WTC11 (cell line): ENCODE measurements around the gene TJP3. TPM values are rescaled to one million over a fixed set of nuclear protein-coding genes. Genes with fewer than 3 reads are reported as not detected.

ENCODE experiments used
- ATAC-seq: fragments of 200-7000 bp; cut with Tn5 transposase; 2 replicates; pipeline ENCODE4 v1.10.0; 2021; ENCODE audit warnings: mild to moderate bottlenecking, moderate library complexity
- CTCF ChIA-PET: fragments of 300-600 bp; sonication (Branson Sonifier 250); formaldehyde crosslinking; loops from one replicate; lab custom pipeline; 2021; ENCODE audit warnings: antibody characterized with exemption; lab: Charles Lee
- POLR2A ChIA-PET: fragments of 350-600 bp; sonication (Branson Sonifier 250); formaldehyde crosslinking; loops from one replicate; lab custom pipeline; 2021; ENCODE audit warnings: antibody characterized with exemption; lab: Charles Lee
- DNase-seq: peaks from one replicate; pipeline ENCODE4 v3.0.0; 2021; ENCODE audit warnings: low spot score
- H3K27ac Mint-ChIP-seq: 2 replicates; pipeline ENCODE4 v1.8.0; 2021; ENCODE audit warnings: mixed read lengths
- H3K27me3 Mint-ChIP-seq: 2 replicates; pipeline ENCODE4 v1.8.0; 2021; ENCODE audit warnings: low read depth, mild to moderate bottlenecking, moderate library complexity, mixed read lengths
- H3K36me3 Mint-ChIP-seq: 2 replicates; pipeline ENCODE4 v1.8.0; 2021; ENCODE audit warnings: mixed read lengths
- H3K4me1 Mint-ChIP-seq: 2 replicates; pipeline ENCODE4 v1.8.0; 2022; ENCODE audit warnings: mixed read lengths
- H3K4me3 Mint-ChIP-seq: 2 replicates; pipeline ENCODE4 v1.8.0; 2021; ENCODE audit warnings: mild to moderate bottlenecking, moderate library complexity, mixed read lengths
- H3K9me3 Mint-ChIP-seq: 2 replicates; pipeline ENCODE4 v1.8.0; 2021; ENCODE audit warnings: mixed read lengths
- E2F1 ChIP-seq: sonication (generic); formaldehyde crosslinking; IDR thresholded peaks from 2 replicates; pipeline ENCODE4 v1.8.0; 2022; ENCODE audit warnings: mild to moderate bottlenecking, missing genetic modification reagents
- FOXK1 ChIP-seq: sonication (generic); formaldehyde crosslinking; IDR thresholded peaks from 2 replicates; pipeline ENCODE4 v1.8.0; 2022; ENCODE audit warnings: mild to moderate bottlenecking, moderate library complexity, missing genetic modification reagents
- JUN ChIP-seq: sonication (generic); formaldehyde crosslinking; IDR thresholded peaks from 2 replicates; pipeline ENCODE4 v1.8.0; 2023; ENCODE audit warnings: mild to moderate bottlenecking, missing genetic modification reagents
- MLX ChIP-seq: sonication (generic); formaldehyde crosslinking; IDR thresholded peaks from 2 replicates; pipeline ENCODE4 v1.8.1; 2023; ENCODE audit warnings: mild to moderate bottlenecking, missing genetic modification reagents, moderate library complexity
- MYBL2 ChIP-seq: sonication (generic); formaldehyde crosslinking; IDR thresholded peaks from 2 replicates; pipeline ENCODE4 v1.8.1; 2023; ENCODE audit warnings: mild to moderate bottlenecking, moderate library complexity, missing genetic modification reagents
- NFE2L1 ChIP-seq: sonication (generic); formaldehyde crosslinking; IDR thresholded peaks from 2 replicates; pipeline ENCODE4 v1.8.1; 2023; ENCODE audit warnings: missing genetic modification reagents
- OVOL2 ChIP-seq: fragments of 250-450 bp; sonication (Bioruptor Pico); IDR thresholded peaks from 2 replicates; pipeline ENCODE4 v1.9.0; 2021; ENCODE audit warnings: mild to moderate bottlenecking, borderline replicate concordance
- SMAD4 ChIP-seq: sonication (generic); formaldehyde crosslinking; IDR thresholded peaks from 2 replicates; pipeline ENCODE4 v1.8.0; 2022; ENCODE audit warnings: mild to moderate bottlenecking, missing genetic modification reagents
- ZNF121 ChIP-seq: sonication (generic); formaldehyde crosslinking; IDR thresholded peaks from 2 replicates; pipeline ENCODE4 v1.8.0; 2023; ENCODE audit warnings: missing genetic modification reagents
- ZNF138 ChIP-seq: sonication (generic); formaldehyde crosslinking; conservative IDR thresholded peaks from 2 replicates; pipeline ENCODE4 v1.8.1; 2022; ENCODE audit warnings: mild to moderate bottlenecking, moderate library complexity, missing genetic modification reagents
- ZNF219 ChIP-seq: sonication (generic); formaldehyde crosslinking; IDR thresholded peaks from 2 replicates; pipeline ENCODE4 v1.8.0; 2023; ENCODE audit warnings: missing genetic modification reagents, mild to moderate bottlenecking, borderline replicate concordance
- ZNF532 ChIP-seq: fragments of 250-450 bp; sonication (Bioruptor Pico); IDR thresholded peaks from 2 replicates; pipeline ENCODE4 v1.9.0; 2021; ENCODE audit warnings: mild to moderate bottlenecking, borderline replicate concordance
- total RNA-seq: library from RNA; stranded (reverse); gene quantifications from 3 replicates; pipeline ENCODE4 v1.2.3, GENCODE V29; 2021
- TF ChIP-seq, protein P1 (sequence below): sonication (generic); formaldehyde crosslinking; conservative IDR thresholded peaks from 2 replicates; pipeline ENCODE4 v1.8.1; 2022; ENCODE audit warnings: mild to moderate bottlenecking, missing genetic modification reagents
- TF ChIP-seq, protein P2 (sequence below): sonication (generic); formaldehyde crosslinking; IDR thresholded peaks from 2 replicates; pipeline ENCODE4 v1.8.0; 2023; ENCODE audit warnings: mild to moderate bottlenecking, missing genetic modification reagents
- TF ChIP-seq, protein P3 (sequence below): sonication (generic); formaldehyde crosslinking; IDR thresholded peaks from 2 replicates; pipeline ENCODE4 v1.8.1; 2022; ENCODE audit warnings: mild to moderate bottlenecking, missing genetic modification reagents, moderate library complexity, borderline replicate concordance
- TF ChIP-seq, protein P4 (sequence below): sonication (generic); formaldehyde crosslinking; IDR thresholded peaks from 2 replicates; pipeline ENCODE4 v1.8.1; 2023; ENCODE audit warnings: mild to moderate bottlenecking, moderate library complexity, missing genetic modification reagents

TJP3 gene
- total RNA-seq, 1 experiment from 2014 or later, result 36.2 TPM

DNA sequence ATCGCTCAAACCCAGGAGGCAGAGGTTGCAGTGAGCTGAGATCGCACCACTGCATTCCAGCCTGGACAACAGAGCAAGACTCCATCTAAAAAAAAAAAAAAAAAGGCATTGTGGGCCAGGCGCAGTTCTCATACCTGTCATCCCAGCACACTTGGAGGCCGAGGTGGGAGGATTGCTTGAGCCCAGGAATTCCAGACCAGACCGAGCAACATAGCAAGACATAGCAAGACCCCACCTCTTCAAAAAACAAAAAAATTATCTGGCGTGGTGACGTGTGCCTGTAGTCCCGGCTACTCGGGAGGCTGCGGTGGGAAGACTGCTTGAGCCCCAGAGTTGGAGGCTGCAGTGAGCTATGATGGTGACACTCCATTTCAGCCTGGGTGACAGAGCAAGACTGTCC is 25.9 kb upstream of the TJP3 start:
- Mint-ChIP-seq H3K4me3 (no peak overlapping the region), H3K9me3 (peaks cover 13% of the 10 kb centered on the region), H3K36me3 (peaks cover 20% of the 10 kb centered on the region), H3K27me3 (no peaks in the 10 kb centered on the region), H3K4me1 (peaks cover 36% of the 10 kb centered on the region), H3K27ac (no peak overlapping the region)
- ChIA-PET POLR2A (no interaction called here), CTCF (interaction anchor here (1.0 to 2.4 kb wide), 2 partner anchors 10 to 16 kb away, joined by 4 to 8 read pairs; no protein-coding TSS in a partner anchor)
- no peak for DNase-seq
- TF ChIP-seq MLX (CRISPR knock-in tag) (no peak), SMAD4 (CRISPR knock-in tag) (no peak), ZNF121 (peak; percentile 76; the same call in 1 of the 2 replicates), NFE2L1 (no peak)
- TF ChIP-seq, protein P1, sequence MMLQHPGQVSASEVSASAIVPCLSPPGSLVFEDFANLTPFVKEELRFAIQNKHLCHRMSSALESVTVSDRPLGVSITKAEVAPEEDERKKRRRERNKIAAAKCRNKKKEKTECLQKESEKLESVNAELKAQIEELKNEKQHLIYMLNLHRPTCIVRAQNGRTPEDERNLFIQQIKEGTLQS (CRISPR knock-in tag), result no peak
- TF ChIP-seq, protein P2, sequence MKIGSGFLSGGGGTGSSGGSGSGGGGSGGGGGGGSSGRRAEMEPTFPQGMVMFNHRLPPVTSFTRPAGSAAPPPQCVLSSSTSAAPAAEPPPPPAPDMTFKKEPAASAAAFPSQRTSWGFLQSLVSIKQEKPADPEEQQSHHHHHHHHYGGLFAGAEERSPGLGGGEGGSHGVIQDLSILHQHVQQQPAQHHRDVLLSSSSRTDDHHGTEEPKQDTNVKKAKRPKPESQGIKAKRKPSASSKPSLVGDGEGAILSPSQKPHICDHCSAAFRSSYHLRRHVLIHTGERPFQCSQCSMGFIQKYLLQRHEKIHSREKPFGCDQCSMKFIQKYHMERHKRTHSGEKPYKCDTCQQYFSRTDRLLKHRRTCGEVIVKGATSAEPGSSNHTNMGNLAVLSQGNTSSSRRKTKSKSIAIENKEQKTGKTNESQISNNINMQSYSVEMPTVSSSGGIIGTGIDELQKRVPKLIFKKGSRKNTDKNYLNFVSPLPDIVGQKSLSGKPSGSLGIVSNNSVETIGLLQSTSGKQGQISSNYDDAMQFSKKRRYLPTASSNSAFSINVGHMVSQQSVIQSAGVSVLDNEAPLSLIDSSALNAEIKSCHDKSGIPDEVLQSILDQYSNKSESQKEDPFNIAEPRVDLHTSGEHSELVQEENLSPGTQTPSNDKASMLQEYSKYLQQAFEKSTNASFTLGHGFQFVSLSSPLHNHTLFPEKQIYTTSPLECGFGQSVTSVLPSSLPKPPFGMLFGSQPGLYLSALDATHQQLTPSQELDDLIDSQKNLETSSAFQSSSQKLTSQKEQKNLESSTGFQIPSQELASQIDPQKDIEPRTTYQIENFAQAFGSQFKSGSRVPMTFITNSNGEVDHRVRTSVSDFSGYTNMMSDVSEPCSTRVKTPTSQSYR, result no peak
- TF ChIP-seq, protein P3, sequence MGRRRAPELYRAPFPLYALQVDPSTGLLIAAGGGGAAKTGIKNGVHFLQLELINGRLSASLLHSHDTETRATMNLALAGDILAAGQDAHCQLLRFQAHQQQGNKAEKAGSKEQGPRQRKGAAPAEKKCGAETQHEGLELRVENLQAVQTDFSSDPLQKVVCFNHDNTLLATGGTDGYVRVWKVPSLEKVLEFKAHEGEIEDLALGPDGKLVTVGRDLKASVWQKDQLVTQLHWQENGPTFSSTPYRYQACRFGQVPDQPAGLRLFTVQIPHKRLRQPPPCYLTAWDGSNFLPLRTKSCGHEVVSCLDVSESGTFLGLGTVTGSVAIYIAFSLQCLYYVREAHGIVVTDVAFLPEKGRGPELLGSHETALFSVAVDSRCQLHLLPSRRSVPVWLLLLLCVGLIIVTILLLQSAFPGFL (CRISPR knock-in tag), result no peak
- no peak for ATAC-seq

- no peak for DNase-seq
- H3K4me3 Mint-ChIP-seq, result no peak overlapping the region
- peak overlapping the region; percentile 84 for H3K27ac Mint-ChIP-seq
- peaks cover 37% of the 10 kb centered on the region for H3K4me1 Mint-ChIP-seq
- H3K27me3 Mint-ChIP-seq, result no peaks in the 10 kb centered on the region
- POLR2A ChIA-PET, result no interaction called here
- peaks cover 13% of the 10 kb centered on the region for H3K9me3 Mint-ChIP-seq
- H3K36me3 Mint-ChIP-seq, result peaks cover 20% of the 10 kb centered on the region
- CTCF ChIA-PET, result interaction anchor here (1.0 to 2.4 kb wide), 4 partner anchors 9 to 17 kb away, joined by 4 to 8 read pairs (median 7); no protein-coding TSS in a partner anchor
- ATAC-seq, result no peak; the same call in 1 of the 2 replicates
- TF ChIP-seq, protein P4, sequence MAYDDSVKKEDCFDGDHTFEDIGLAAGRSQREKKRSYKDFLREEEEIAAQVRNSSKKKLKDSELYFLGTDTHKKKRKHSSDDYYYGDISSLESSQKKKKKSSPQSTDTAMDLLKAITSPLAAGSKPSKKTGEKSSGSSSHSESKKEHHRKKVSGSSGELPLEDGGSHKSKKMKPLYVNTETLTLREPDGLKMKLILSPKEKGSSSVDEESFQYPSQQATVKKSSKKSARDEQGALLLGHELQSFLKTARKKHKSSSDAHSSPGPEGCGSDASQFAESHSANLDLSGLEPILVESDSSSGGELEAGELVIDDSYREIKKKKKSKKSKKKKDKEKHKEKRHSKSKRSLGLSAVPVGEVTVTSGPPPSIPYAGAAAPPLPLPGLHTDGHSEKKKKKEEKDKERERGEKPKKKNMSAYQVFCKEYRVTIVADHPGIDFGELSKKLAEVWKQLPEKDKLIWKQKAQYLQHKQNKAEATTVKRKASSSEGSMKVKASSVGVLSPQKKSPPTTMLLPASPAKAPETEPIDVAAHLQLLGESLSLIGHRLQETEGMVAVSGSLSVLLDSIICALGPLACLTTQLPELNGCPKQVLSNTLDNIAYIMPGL (CRISPR knock-in tag), result no peak
- TF ChIP-seq FOXK1 (no peak), ZNF138 (CRISPR knock-in tag) (no peak), E2F1 (CRISPR knock-in tag) (no peak), MYBL2 (CRISPR knock-in tag) (no peak), ZNF532 (no peak), SMAD4 (CRISPR knock-in tag) (no peak), ZNF219 (CRISPR knock-in tag) (no peak), JUN (CRISPR knock-in tag) (no peak), OVOL2 (CRISPR knock-in tag) (no peak)
- TF ChIP-seq, protein P2, result no peak
- TF ChIP-seq, protein P3 (CRISPR knock-in tag), result no peak
Measured at GRCh38 chr19:3682741-3683404, 25.3 kb upstream of the TJP3 start.
